ENCODE measurements around the gene TIGD3.

TIGD3 gene

DNA sequence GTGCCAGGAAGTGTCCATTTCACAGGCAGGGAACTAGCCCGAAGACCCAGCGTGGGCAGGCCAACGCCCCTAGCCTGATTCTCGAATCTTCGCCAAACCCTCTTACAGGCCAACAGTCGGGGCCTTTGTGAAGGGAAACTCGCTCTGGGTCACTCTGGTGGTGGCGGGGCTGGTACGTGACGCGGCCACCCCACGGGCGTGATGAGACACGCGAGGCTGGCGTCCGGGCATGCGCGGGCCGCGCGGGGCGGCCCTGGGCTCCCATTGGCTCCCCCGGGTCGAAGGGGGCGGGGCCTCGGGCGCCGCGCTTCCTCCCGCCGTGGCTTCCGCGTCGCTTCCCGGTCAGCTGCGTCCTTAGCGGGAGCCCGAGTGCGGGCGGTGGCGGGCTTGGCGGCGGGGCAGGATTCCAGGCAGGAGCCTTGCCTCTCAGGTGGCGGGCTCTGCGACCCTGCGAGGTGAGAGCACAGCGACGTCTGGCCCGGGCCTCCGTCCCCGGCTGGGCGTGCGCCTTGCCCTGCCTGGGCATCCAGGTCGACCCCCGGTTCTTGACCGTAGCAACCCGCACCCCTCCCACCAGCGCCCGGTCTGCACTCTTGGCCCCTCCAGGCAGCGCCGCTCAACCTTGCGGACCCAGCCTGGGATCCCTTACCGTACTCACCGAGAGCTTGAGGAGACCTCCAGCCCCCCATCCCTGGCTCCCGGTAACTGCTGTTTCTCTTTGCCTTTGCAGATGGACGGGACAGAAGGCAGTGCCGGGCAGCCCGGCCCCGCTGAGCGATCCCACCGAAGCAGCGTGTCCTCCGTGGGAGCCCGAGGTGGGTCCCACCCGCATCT lies 32.0 kb downstream of the TIGD3 start, which contains the start of gene FRMD8:
Gene FRMD8 (plus strand): TSS at position 331 of the 834 bp plus-strand sequence. CDS start 400 bp downstream, at position 731.
- peak within 1 kb of the TSS; percentile 84 to 97 (median 92) for H3K4me3 ChIP-seq
- peaks cover 0 to 32% (median 23%) of the 10 kb centered on the region in 11 experiments; a peak in 12 of 22 replicates for H4K20me1 ChIP-seq
- H3K36me3 ChIP-seq: peaks cover 0 to 20% (median 12%) of the 10 kb centered on the region in 11 experiments; a peak in 14 of 22 replicates
- peaks cover 87 to 92% (median 90%) of the 10 kb centered on the region in 10 experiments for H3K4me1 ChIP-seq
- no peaks in the 10 kb centered on the region for H3K27me3 ChIP-seq
- H3K27ac ChIP-seq: peak within 1 kb of the TSS; percentile 86 to 97 (median 91)
- H3K9ac ChIP-seq: peak within 1 kb of the TSS; percentile 86 to 98 (median 92)
- no peak for TF ChIP-seq Cebpa-rat (IDR thresholded peaks at IDR 0.05)
- H3K9me3 ChIP-seq (replicated peaks in 1 of 11): no peaks in the 10 kb centered on the region
- peak within 1 kb of the TSS; percentile 86 to 99 (median 95) for H3K4me2 ChIP-seq

DNA sequence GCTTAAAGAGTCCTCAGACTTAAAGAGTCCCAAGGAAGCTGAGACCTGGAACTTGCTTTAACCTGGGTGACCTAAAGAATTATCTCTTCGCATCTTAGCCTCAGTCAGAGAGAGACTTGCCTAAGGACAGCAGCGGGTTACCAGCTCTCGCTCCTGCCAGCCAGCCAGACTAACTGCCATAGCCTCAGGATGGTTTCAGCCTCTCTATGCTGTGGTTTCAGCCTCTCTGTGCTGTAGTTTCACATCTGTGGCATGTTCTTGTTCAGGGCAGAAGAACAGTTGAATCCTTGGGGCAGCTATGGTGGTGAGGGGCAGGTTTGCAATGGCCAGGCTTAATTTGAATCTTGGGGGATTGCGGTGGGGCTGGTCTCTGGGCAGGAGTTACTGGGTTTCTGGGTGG lies 34.2 kb downstream of the TIGD3 start:
- no peak for TF ChIP-seq Cebpa-rat (IDR thresholded peaks at IDR 0.05)
- Histone ChIP-seq H4K20me1 (peaks cover 4 to 53% (median 41%) of the 10 kb centered on the region in 11 experiments; a peak in 17 of 22 replicates), H3K36me3 (peaks cover 17 to 42% (median 34%) of the 10 kb centered on the region in 11 experiments), H3K27me3 (no peaks in the 10 kb centered on the region), H3K4me2 (peak overlapping the region; percentile 86 to 99 (median 95)), H3K9me3 (replicated peaks in 1 of 11) (no peaks in the 10 kb centered on the region), H3K27ac (peak overlapping the region in 10 of 11 experiments; percentile 55 to 92 (median 68); a peak in 18 of 22 replicates), H3K4me1 (peaks cover 79 to 86% (median 82%) of the 10 kb centered on the region in 10 experiments), H3K9ac (peak overlapping the region; percentile 32 to 98 (median 91)), H3K4me3 (peak overlapping the region in 8 of 10 experiments; percentile 0 to 96 (median 90); a peak in 12 of 20 replicates)

DNA sequence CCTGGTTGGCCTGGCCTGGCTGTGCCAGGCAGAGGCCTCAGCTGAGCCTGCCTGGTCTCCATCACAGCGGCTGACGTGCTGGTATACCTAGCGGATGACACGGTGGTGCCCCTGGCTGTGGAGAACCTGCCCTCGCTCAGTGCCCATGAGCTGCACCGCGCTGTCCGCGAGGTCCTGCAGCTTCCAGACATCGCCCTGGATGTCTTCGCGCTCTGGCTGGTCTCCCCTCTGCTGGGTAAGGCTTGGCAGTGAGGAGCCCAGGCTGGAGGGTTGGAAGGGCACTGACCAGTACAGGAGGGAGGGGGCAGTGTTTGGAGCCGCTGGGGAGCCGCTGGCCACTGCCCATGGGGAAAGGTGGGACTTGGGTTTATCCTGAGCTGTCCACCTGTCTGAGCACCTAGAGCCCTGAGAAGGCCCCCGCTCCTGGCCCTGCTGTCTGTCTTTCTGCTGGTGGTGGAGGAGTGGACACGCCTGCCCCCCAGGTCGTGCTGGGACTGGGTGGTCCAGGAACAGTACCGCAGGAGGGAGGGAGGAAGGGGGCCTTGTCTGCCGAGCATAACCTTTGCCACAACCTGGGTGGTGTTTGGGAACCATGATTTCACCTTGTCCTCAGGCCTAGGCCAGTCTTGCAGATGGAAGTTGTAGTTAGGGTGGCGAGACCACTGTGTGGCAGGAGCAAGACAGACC lies 34.9 kb downstream of the TIGD3 start:
- Histone ChIP-seq H3K9me3 (replicated peaks in 1 of 11) (no peaks in the 10 kb centered on the region), H3K27ac (peak overlapping the region; percentile 13 to 92 (median 68); a peak in 20 of 22 replicates), H3K4me2 (peak overlapping the region; percentile 86 to 99 (median 95)), H3K4me3 (peak overlapping the region in 7 of 10 experiments; percentile 17 to 96 (median 90); a peak in 10 of 20 replicates), H3K9ac (peak overlapping the region; percentile 32 to 98 (median 91)), H3K27me3 (no peaks in the 10 kb centered on the region), H3K36me3 (peaks cover 24 to 50% (median 41%) of the 10 kb centered on the region in 11 experiments), H4K20me1 (peaks cover 4 to 60% (median 42%) of the 10 kb centered on the region in 11 experiments; a peak in 18 of 22 replicates), H3K4me1 (peaks cover 72 to 79% (median 75%) of the 10 kb centered on the region in 10 experiments)
- no peak for TF ChIP-seq Cebpa-rat (IDR thresholded peaks at IDR 0.05)

DNA sequence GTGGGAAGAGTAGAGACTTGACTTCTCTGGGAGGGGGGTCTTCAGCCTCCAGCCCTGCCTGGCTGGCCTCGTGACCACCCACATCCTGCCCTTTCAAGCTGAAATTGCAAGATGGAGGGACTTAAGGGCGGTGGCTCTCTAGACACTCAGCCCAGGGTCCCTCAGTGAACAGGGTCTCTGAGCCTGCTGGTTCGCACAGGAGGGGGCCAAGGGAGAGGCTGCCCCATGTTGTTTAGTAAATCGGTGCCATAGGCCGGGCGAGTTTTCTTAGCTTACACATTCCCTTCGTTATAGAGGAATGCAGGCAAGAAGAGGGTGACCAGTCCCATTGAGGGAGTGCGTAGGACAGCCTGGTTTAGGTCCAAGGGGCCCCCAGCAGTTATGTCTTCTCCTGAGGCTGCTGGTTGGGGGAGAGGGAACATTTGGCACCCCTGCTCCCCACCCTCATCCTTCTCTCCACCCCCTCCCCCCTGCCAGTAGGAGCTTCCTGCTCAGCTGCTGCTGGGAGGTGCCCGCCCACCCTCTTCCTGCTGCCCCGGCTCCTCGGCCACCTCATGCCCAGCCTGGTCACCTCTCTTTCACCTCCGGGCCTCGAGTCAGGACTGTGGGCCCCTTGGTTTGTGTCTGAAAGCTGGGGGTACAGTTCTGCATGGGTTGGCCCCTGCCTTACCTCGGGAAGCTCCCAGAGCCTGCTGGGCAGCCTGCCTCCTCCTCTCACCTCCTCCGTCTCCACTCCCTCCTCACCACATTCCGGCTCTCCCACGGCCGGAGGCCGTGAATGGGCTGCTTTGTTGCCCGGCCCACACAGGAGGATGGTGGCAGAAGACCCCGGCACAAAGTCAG lies 35.8 kb downstream of the TIGD3 start:
- H3K36me3 ChIP-seq: peaks cover 33 to 58% (median 48%) of the 10 kb centered on the region in 11 experiments
- peak overlapping the region; percentile 53 to 98 (median 91) for H3K9ac ChIP-seq
- peak overlapping the region; percentile 13 to 92 (median 68); a peak in 20 of 22 replicates for H3K27ac ChIP-seq
- H3K9me3 ChIP-seq (replicated peaks in 1 of 11): no peaks in the 10 kb centered on the region
- peak overlapping the region; percentile 86 to 99 (median 95) for H3K4me2 ChIP-seq
- peaks cover 4 to 68% (median 42%) of the 10 kb centered on the region in 11 experiments; a peak in 18 of 22 replicates for H4K20me1 ChIP-seq
- no peak for TF ChIP-seq Cebpa-rat (IDR thresholded peaks at IDR 0.05)
- H3K4me3 ChIP-seq: peak overlapping the region in 6 of 10 experiments; percentile 17 to 96 (median 92); a peak in 8 of 20 replicates
- H3K4me1 ChIP-seq: peaks cover 63 to 70% (median 67%) of the 10 kb centered on the region in 10 experiments
- H3K27me3 ChIP-seq: no peaks in the 10 kb centered on the region

DNA sequence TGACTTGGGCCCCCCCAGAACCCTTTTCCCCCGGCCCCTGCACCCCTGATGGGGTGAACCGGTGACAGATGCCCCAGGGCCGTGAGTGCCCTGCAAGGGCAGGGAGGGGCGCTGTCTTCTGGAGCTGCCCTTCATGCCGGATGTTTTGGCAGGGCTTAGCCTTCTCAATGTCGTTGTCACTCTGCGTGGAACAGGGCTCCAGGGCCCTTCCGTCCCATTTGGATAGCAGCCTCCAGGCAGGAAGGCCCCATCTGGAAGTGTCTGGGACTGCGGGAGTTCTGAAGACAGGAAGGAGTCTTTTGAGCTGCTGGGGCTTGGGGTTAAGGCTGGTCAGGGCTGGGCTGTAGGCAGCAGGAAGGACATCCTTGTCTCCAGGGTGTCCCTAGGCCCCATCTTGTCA lies 36.4 kb downstream of the TIGD3 start:
- H3K36me3 ChIP-seq: peaks cover 40 to 65% (median 55%) of the 10 kb centered on the region in 11 experiments
- H3K4me3 ChIP-seq: peak overlapping the region in 3 of 10 experiments; percentile 90 to 94 (median 93); a peak in 3 of 20 replicates
- H3K9me3 ChIP-seq (replicated peaks in 1 of 11): no peaks in the 10 kb centered on the region
- no peak for TF ChIP-seq Cebpa-rat (IDR thresholded peaks at IDR 0.05)
- no peaks in the 10 kb centered on the region for H3K27me3 ChIP-seq
- peaks cover 4 to 75% (median 44%) of the 10 kb centered on the region in 11 experiments; a peak in 18 of 22 replicates for H4K20me1 ChIP-seq
- peaks cover 56 to 70% (median 66%) of the 10 kb centered on the region in 10 experiments for H3K4me1 ChIP-seq
- H3K9ac ChIP-seq: peak overlapping the region; percentile 30 to 98 (median 91); a peak in 21 of 22 replicates
- H3K27ac ChIP-seq: peak overlapping the region in 10 of 11 experiments; percentile 55 to 92 (median 68); a peak in 19 of 22 replicates
- peak overlapping the region; percentile 86 to 99 (median 95) for H3K4me2 ChIP-seq

DNA sequence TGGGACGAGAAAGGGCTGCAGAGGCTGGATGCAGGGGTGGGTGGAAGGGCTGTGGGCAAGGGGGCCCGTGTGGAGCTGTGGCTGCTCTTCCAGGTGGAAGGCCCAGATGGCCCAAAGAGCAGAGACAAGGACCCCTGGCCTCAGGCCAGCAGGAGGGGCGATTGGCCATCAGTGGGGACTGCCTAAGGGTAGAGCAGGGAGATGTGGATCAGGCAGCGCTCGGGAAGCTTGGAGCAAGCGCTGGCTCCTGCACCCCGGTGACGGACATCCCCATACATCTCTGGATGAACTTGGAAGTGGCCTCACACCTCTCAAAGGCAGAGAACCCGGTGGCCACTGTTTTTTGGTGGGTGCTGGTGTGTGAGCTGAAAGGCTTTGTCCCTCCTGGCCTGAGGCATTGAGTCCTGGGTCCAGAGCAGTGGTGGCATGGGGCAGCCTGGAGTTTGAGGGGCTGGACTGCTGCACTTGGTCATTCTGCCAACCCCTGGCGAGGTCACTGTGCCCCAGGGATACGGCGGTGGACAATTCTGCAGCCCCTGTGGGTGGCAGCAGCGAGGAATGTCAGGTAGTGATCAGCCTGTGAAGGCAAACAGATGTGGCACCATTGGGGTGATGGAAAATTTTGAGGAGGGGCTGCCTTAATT lies 37.8 kb downstream of the TIGD3 start:
- peaks cover 51 to 69% (median 63%) of the 10 kb centered on the region in 10 experiments for H3K4me1 ChIP-seq
- no peaks in the 10 kb centered on the region for H3K27me3 ChIP-seq
- no peak for TF ChIP-seq Cebpa-rat (IDR thresholded peaks at IDR 0.05)
- peak overlapping the region in 9 of 11 experiments; percentile 92 to 99 (median 96); a peak in 13 of 22 replicates for H3K4me2 ChIP-seq
- peak overlapping the region in 9 of 11 experiments; percentile 8 to 98 (median 90); a peak in 9 of 22 replicates for H3K9ac ChIP-seq
- H4K20me1 ChIP-seq: peaks cover 4 to 88% (median 52%) of the 10 kb centered on the region in 11 experiments; a peak in 18 of 22 replicates
- no peaks in the 10 kb centered on the region for H3K9me3 ChIP-seq (replicated peaks in 1 of 11)
- peak overlapping the region in 9 of 11 experiments; percentile 6 to 92 (median 55); a peak in 12 of 22 replicates for H3K27ac ChIP-seq
- H3K4me3 ChIP-seq: no peak overlapping the region
- H3K36me3 ChIP-seq: peaks cover 51 to 78% (median 68%) of the 10 kb centered on the region in 11 experiments

DNA sequence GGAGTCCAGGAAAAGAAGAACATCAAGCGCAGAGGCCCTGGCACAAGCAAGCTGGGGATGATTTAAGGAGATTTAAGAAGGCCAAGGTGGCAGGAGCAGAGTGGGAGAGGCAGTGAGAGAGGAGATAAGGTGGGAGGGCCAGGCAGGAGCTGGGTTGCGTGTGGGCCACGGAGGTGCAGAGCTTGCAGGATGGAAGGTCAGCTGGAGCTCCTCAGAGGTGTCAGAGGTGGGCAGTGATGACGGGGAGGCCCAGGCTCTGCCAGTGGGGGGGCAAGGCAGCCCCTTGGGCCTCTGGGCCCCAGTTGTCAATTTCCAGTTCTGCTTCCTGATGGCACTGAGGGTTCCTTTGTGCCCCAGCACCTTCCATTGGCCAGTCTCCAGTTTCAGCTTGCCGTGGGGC lies 38.3 kb downstream of the TIGD3 start:
- Histone ChIP-seq H3K36me3 (peaks cover 56 to 84% (median 74%) of the 10 kb centered on the region in 11 experiments), H3K9ac (peak overlapping the region in 4 of 11 experiments; percentile 8 to 46 (median 14); a peak in 4 of 22 replicates), H3K4me3 (no peak overlapping the region), H3K9me3 (replicated peaks in 1 of 11) (no peaks in the 10 kb centered on the region), H3K27me3 (no peaks in the 10 kb centered on the region), H3K4me1 (peaks cover 45 to 63% (median 57%) of the 10 kb centered on the region in 10 experiments), H4K20me1 (peaks cover 4 to 93% (median 52%) of the 10 kb centered on the region in 11 experiments; a peak in 18 of 22 replicates), H3K27ac (peak overlapping the region in 3 of 11 experiments; percentile 44 to 92 (median 76); a peak in 1 of 22 replicates), H3K4me2 (no peak overlapping the region)
- TF ChIP-seq Cebpa-rat (IDR thresholded peaks at IDR 0.05): no peak

All from BLaER1 treated with 17β-estradiol and CSF1 and Interleukin-3, amounts not matched to agents 10 nM and 100 nM (cell line).